GM12872 (cell line): ENCODE data around the gene FAM174B.

Experiments used
- TF ChIP-seq, protein P1 (sequence below): IDR thresholded peaks from 3 replicates; pipeline ENCODE4 v1.5.1; 2011; ENCODE audit warnings: low read depth, mild to moderate bottlenecking, low read length, moderate library complexity; ENCODE audit not compliant: insufficient read depth

Gene FAM174B

DNA sequence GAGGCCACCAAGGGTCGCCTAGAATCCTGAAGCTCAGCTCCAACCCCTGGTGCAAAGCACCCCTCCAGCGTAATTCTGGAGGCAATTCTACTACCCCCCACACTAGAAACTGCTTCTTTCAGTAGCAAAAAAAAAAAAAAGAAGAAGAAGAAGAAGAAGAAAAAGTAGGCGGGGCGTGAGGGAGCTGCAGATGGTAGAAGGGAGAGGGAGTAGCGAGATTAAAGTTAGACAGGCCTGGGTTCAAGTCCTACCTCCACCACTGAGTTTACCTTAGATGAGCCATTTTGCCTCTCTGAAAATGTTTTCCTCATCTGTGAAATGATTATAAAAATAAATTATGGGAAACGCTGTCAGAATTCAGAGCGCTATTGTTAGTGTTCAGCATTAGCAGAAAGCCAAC is 913 bp downstream of the FAM174B start:
- TF ChIP-seq, protein P1, sequence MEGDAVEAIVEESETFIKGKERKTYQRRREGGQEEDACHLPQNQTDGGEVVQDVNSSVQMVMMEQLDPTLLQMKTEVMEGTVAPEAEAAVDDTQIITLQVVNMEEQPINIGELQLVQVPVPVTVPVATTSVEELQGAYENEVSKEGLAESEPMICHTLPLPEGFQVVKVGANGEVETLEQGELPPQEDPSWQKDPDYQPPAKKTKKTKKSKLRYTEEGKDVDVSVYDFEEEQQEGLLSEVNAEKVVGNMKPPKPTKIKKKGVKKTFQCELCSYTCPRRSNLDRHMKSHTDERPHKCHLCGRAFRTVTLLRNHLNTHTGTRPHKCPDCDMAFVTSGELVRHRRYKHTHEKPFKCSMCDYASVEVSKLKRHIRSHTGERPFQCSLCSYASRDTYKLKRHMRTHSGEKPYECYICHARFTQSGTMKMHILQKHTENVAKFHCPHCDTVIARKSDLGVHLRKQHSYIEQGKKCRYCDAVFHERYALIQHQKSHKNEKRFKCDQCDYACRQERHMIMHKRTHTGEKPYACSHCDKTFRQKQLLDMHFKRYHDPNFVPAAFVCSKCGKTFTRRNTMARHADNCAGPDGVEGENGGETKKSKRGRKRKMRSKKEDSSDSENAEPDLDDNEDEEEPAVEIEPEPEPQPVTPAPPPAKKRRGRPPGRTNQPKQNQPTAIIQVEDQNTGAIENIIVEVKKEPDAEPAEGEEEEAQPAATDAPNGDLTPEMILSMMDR: no peak

DNA sequence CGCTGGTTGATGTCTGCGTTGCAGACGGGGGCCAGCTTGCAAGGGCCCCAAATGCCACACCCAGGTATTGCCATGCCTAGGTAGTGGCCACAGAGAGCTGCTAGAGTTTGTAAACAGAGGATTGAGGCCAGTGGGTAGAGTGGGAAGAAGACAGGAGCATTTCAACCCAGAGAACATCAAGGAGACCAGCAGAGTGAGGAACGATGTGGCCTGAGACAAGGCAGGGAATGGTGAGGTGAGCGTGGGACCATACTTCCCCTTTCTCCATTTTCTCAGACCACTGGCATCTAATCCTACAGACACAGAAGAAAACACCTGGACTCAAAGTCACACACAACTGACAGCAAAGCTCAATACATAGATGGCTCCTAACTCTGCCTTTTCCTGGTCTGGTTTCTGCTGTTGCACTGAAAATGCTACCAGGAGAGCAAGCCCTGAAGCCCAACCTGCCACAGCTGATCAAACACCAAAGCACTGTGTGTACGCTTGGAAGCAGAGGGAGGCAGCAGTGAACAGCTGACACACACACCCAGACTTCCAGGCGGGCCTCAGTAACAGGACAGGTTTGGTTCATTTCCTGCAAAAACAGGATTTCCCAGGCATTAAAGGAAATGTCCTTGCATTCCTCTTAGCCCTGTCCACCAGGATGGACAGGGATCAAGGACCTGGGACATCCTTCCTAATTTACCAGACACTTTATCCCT is 1.6 kb downstream of the FAM174B start:
- TF ChIP-seq, protein P1: no peak

DNA sequence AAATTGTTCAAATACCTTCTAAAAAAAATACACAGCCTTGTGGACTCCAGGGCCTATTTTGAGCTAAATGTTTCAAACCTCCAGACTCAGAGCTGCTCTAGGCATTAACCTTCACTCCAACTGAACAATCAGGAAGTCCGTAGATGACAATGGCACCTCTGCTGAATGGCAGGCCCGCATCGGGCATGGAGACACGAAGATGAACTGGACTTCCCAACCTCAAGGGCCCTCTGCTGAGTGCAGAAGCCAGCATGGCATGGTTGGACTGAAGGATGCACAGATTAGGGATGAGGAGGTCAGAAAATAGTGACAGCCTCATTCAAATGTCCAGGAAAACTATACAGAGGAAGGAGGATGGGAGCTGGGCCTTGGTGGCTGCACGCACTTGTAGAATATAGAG is 2.2 kb downstream of the FAM174B start:
- TF ChIP-seq, protein P1: no peak

DNA sequence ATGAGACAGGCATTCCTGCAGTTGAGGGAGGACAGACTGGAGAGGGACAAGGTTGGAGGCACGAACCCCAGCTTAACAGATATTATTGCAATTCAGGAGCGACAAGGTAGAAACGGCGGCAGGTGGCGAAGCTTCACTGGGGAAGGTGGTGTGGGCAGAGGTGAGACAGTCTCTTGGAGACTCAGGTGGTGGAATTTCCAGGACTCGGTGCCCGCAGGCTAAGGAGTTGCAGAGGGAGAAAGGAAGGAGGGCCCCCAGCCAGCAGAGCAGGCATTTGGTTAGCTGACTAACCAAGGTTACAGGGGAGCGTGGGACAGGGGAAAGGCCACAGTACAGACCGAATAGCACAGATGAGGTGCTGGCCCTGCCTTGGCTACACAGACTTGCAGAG is 3.0 kb downstream of the FAM174B start:
- TF ChIP-seq, protein P1: no peak

DNA sequence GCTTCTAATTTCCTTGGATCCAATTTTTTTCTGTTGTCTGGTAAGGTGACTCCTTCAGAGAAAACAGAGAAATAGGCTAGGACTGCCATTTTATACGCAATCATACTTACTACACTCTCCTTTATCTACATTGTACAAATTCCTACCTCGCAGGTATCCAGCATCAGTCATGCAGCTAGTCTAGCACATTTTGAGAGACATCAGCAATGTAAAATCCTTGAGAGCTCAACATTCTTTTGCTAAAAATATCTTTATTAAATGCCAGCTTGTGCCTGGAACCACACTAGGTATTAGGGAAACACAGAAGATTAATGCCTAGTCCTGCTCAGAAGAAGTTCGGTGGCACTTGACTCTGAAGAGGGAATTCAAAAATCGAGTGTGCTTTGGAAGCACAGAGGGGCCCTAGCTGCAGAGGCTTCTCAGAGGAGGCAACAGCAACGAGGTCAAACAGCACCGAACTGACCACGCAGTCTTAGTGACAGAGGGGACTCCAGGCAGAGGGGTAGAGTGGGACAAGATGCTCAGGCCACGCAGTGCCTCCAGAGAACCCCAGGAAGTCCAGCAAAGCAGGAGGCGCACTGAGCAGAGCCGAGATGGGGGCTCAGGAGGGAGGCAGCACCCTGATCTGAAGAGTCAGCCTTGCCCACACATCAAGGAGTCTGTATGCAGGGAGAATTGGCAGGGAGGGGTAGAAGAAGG is 3.5 kb downstream of the FAM174B start:
- TF ChIP-seq, protein P1: no peak

DNA sequence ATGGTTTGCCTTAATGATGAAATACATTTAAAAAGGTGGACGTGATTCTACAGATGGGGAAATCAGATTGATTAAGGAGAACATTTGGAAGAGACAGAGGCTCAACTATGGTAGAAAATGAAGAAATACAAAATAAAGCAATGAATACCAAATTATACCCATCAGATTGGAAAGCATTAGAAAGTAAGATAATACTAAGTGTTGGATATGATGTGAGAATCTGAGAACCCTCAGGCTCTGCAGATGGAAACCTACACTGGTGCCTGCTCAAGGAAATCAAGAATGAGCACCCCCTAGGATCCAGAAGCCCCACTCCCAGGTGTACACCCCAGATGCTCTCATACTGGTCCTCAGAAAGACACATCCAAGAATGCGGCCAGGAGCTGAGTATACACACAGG is 4.6 kb downstream of the FAM174B start:
- TF ChIP-seq, protein P1: no peak

DNA sequence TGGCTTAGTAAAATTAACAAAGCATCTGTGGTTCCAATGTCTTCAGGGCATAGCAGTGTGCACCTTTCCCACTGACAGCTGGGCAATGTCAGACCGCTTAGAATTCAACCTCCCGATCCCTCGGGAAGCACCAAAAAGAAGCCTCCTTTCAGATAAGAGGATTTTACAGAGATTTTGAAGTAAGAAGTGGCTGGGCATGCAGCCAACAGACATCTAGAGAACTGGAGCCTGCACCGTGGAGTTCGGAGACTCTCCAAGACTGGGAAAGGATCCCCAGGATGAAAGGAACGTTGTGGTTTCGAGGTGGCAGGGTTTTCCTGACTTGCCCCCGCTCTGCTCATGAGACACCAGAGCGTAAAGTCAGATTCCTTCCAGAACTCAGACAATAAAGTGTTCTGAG is 5.3 kb downstream of the FAM174B start:
- TF ChIP-seq, protein P1: no peak
